HCEC 1CT (cell line): ENCODE data around the gene ADGRA3.

Source experiments
- DNase-seq: peaks from one replicate; pipeline ENCODE4 v3.0.0-alpha.2; 2017

Gene ADGRA3

DNA sequence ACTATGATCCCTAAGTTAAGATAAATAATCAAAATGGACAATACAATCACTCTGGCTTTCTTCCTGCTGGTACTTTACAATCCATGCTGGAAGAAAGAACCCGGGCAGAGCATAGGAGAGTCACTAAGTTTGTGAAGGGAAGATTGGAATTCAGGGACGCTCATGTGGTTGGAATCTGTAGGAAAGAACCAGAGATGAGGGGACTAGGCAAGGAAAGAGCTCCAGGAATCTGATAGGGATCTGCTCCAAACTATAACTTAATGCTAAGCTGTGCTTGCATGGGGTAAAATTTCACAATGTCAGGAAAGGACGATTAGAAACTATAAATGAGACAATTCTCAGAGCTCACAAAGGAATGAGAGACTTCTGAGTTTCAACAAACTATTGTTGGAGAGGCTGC is 167.5 kb downstream of the ADGRA3 start:
- DNase-seq = no peak

DNA sequence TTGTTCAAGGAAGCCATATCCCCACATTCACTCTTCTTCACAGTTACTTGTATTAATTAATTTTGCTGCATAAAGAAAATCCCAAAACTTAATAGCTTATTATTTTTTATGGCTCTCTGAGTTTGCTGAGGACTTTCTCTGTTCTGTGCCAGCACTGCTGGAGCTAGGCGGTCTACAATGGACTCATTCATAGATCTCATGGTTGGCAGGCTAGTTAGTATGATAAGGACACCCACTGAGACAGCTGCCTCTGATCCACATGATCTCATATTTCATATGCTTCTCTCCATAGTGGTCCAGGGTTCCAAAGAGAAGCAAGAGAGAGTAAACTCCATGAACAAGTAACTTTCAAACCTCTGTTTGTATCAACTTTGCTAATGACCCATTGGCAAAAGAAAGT is 170.2 kb downstream of the ADGRA3 start:
- no peak for DNase-seq

DNA sequence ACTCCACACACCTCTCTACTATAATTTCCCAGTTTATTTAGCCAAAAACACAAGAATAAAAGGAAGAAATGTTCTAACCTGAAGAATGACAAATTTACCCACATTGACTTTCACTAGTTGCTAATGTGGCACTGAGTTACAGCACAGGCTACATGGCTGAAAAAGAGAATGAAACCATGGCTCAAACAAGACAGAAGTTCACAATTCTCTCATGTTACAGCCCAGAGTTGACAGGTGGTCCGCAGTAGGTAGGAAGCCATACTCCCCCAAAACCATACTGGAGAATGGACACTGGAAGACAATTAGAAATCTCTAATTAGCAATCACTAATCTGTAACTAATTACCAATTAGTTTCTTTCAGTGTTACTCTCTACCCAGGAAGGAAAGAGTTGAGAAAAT is 170.8 kb downstream of the ADGRA3 start:
- no peak for DNase-seq

DNA sequence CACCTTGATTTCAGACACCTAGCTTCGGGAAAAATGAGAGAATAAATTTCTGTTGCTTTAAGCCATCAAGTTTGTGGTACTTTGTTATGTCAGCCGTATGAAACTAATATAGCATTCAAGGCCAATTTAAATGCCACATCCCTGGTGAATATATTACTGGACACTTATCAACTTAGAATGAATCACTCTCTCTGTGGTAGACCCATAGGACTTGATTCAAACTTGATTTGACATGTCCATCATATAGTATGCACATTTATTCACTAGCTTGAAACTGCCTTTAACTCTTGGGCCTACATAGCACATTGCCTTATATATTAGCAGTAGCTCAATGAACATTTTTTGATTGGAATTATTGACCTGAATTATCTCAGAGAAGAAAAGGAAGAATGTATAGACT is 172.3 kb downstream of the ADGRA3 start:
- DNase-seq = no peak

DNA sequence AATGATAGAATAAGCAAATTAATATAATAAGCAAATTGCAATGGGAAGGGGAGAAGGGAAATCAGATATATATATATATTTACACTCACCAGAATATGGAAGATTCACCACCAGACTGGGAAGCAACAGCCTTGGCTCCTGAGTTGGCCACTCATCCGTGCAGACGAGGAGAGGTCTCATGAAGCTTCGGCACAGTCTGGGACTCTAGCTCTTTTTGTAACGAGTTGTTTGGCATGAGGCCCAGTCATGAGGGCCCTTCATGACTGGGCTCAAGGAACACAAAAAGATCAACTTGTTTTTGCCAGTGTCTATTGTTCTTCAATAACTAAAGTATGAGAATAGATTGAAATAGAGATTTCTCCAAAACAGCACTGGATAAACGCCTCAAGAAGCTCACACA is 176.4 kb downstream of the ADGRA3 start:
- no peak for DNase-seq

DNA sequence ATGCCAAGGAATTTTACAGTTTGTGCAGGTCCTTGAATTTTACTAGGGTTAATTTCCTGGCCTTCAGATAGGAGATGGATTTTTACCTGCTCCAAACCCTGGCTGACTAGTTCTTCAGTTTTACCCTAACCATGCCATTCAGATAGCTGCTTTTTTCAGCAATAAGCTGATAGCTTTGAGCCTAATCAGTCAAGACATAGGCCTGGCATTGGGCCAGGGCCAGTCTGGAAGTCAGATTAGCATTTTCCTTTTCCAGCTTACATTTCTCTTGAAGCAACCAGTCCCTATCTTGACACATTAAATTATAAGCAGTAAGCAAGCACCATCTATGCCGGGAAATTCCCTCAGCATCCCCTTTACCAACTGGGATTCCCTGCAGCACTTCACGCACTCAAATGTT is 177.1 kb downstream of the ADGRA3 start:
- DNase-seq = no peak
